AG09309 (cell line): ENCODE data around the gene STK25.

Source experiments
- DNase-seq: peaks from one replicate; pipeline ENCODE4 v3.0.0-alpha.2; 2010; ENCODE audit warnings: low read depth
- H3K4me3 ChIP-seq: 2 replicates; pipeline ENCODE4 v1.5.1; 2011; ENCODE audit warnings: mild to moderate bottlenecking, low read depth, low read length, moderate library complexity; ENCODE audit not compliant: control insufficient read depth
- CTCF ChIP-seq: IDR thresholded peaks from 2 replicates; pipeline ENCODE4 v1.5.1; 2011; ENCODE audit warnings: mild to moderate bottlenecking, low read depth, low read length, inconsistent platforms; ENCODE audit not compliant: insufficient read depth, control insufficient read depth; ENCODE audit errors: missing control alignments

STK25 gene

GRCh38 chr2:241545523-241546473, 37.4 kb upstream of the STK25 start:
- no peak overlapping the region for H3K4me3 ChIP-seq
- DNase-seq: no peak
- no peak for TF ChIP-seq CTCF

- no peak overlapping the region for H3K4me3 ChIP-seq
- no peak for TF ChIP-seq CTCF
Measured at GRCh38 chr2:241545106-241545505, 36.7 kb upstream of the STK25 start.

GRCh38 chr2:241542278-241542605, 33.9 kb upstream of the STK25 start:
- TF ChIP-seq CTCF: no peak
- no peak overlapping the region for H3K4me3 ChIP-seq
- no peak for DNase-seq

More at GRCh38 chr2:241545106-241545505, 36.7 kb upstream of the STK25 start:
- DNase-seq: peak; percentile 38

GRCh38 chr2:241541564-241542277, 33.3 kb upstream of the STK25 start:
- no peak for TF ChIP-seq CTCF
- no peak for DNase-seq
- H3K4me3 ChIP-seq: peak overlapping the region; percentile 15

GRCh38 chr2:241540771-241541561, 32.6 kb upstream of the STK25 start:
- TF ChIP-seq CTCF: no peak
- H3K4me3 ChIP-seq: peak overlapping the region; percentile 15
- DNase-seq: no peak

- no peak for DNase-seq
- no peak for TF ChIP-seq CTCF
- no peak overlapping the region for H3K4me3 ChIP-seq
Measured at GRCh38 chr2:241540401-241540770, 32.0 kb upstream of the STK25 start.
